Adrenal gland (tissue), 12 donors: ENCODE measurements around the gene SMPD3. TPM values are rescaled to one million over a fixed set of nuclear protein-coding genes. Genes with fewer than 3 reads are reported as not detected.

Experiments used
- DNase-seq, 7 donors: peaks; one replicate each; pipeline ENCODE4 v3.0.0-alpha.2; 2019 to 2020
- H3K27ac ChIP-seq, 5 donors: fragments of 200-600 bp; sonication (generic) in 4 of 5; 1 replicate in 3 of 5; 2 replicates in 2 of 5; pipeline versions ENCODE4 v1.5.1 to v1.8.0; 2016 to 2020; ENCODE audit warnings: mild to moderate bottlenecking in 1 of 5
- H3K27me3 ChIP-seq: fragments of 200-600 bp; 2 replicates; pipeline ENCODE4 v1.8.0; 2021
- H3K36me3 ChIP-seq, 2 donors: fragments of 200-600 bp; replicated peaks in 1 of 2; 1 replicate in 1 of 2; 2 replicates in 1 of 2; pipeline versions ENCODE4 v1.5.1 to v1.8.0; 2018 to 2022
- H3K4me1 ChIP-seq, 2 donors: fragments of 200-600 bp; replicated peaks in 1 of 2; 1 replicate in 1 of 2; 2 replicates in 1 of 2; pipeline versions ENCODE4 v1.5.1 to v1.8.0; 2018 to 2021
- H3K4me3 ChIP-seq, 4 donors: fragments of 200-600 bp; sonication (generic) in 3 of 4; one replicate each; pipeline ENCODE4 v1.5.1; 2016 to 2018
- H3K9me3 ChIP-seq, 3 donors: fragments of 200-600 bp; sonication (generic) in 1 of 3; replicated peaks in 1 of 3; 1 replicate in 2 of 3; 2 replicates in 1 of 3; pipeline versions ENCODE4 v1.5.1 to v1.8.0; 2016 to 2021
- POLR2A ChIP-seq, 2 donors: fragments of 450-650 bp; IDR thresholded peaks; one replicate each; pipeline ENCODE4 v1.6.1; 2017; ENCODE audit warnings: antibody characterized with exemption in 2 of 2, mild to moderate bottlenecking in 2 of 2, moderate library complexity in 1 of 2
- WGBS, 4 donors: extraction: QIAGEN DNeasy Blood & Tissue Kit in 2 of 4; methylation state at CpG; one replicate each; pipeline versions ENCODE4 v1.1.5 to v1.1.7; 2013 to 2017; 5-methylcytosine and 5-hydroxymethylcytosine counted together
- intact Hi-C, 2 donors: fragments of 100-400 bp; cut with DNase I; formaldehyde crosslinking; loops; one replicate each; pipeline versions ENCODE4 v1.14.1 to v1.15.0; 2022 to 2023
- polyA plus RNA-seq, 3 donors: library from polyadenylated mRNA; stranded (reverse); fragments of 200-250 nt in 2 of 3; fragments of 350-450 nt in 1 of 3; fragmentation: Illumina TruSeq in 1 of 3; extraction: RNeasy Lipid Tissue Mini Kit (QIAGEN cat#74804) in 1 of 3; gene quantifications; one replicate each; pipeline ENCODE4 v1.2.3, GENCODE V29; 2013 to 2014
- total RNA-seq, 9 donors: library from RNA; depleted of rRNA in 4 of 9; stranded (reverse); fragments of >200 nt in 4 of 9; fragments of 120-200 nt in 1 of 9; fragmentation: NEBNext Ultra II Directional in 1 of 9; extraction: Animal tissue kit (Norgen Biotek cat#: 25700) in 1 of 9; gene quantifications; one replicate each; pipeline versions ENCODE4 v1.1.0 to v1.2.4, GENCODE V29; 2013 to 2023
- TF ChIP-seq, protein P1 (sequence below), 6 experiments: fragments of 450-650 bp in 4 of 6; fragments of 200-600 bp in 2 of 6; sonication (generic) in 1 of 6; IDR thresholded peaks; 1 replicate in 5 of 6; 2 replicates in 1 of 6; pipeline versions ENCODE4 v1.5.1 to v1.8.0; 2016 to 2021; ENCODE audit warnings: antibody characterized with exemption in 6 of 6, mild to moderate bottlenecking in 2 of 6, moderate library complexity in 1 of 6
- donor health status: healthy with polysubstance abuse.
- donor health status: Bipolar disorder and iron deficiency.
- donor health status: DM: yes; HTN: yes; CAD: no.
- donor health status: DM: no; HTN: no; CAD: no.
- donor health status: DM: no; HTN: no; CAD: no.
- donor health status: DM: yes; HTN: yes; CAD: no.

Gene SMPD3
- total and polyA plus RNA-seq, 12 donors, result 0.32 to 7.8 (median 1.2) TPM; not detected in 2

DNA sequence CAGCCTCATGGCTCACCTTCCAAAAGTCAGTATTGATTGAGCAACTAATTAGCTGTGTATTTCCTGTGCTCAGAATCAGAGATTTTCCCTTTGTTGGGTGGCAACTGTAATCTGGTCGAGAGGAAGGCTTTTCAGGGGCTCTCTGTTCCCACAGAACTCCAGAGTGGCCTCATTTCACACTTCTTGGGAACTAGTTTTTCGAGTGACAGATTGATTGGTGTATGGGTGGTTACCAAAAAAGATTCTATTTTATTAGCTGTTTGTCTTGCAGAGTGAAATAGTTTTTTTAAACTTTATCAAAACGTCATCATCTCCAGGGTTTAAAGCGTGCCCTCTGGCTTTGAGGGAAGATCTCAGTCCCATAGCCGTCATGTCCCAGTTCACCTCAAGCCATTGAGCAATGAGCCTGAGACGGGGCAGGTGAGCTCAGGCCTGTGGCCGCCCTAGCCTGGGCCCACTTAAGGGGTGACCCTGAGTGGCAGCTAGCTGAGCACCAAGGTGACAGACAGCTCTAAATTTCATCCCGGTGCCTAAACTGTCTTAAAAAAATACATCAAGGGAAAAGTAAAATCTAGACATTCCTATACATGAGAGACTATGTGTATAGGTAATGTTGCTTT, 53.0 kb downstream of the SMPD3 start:
- TF ChIP-seq, protein P1, sequence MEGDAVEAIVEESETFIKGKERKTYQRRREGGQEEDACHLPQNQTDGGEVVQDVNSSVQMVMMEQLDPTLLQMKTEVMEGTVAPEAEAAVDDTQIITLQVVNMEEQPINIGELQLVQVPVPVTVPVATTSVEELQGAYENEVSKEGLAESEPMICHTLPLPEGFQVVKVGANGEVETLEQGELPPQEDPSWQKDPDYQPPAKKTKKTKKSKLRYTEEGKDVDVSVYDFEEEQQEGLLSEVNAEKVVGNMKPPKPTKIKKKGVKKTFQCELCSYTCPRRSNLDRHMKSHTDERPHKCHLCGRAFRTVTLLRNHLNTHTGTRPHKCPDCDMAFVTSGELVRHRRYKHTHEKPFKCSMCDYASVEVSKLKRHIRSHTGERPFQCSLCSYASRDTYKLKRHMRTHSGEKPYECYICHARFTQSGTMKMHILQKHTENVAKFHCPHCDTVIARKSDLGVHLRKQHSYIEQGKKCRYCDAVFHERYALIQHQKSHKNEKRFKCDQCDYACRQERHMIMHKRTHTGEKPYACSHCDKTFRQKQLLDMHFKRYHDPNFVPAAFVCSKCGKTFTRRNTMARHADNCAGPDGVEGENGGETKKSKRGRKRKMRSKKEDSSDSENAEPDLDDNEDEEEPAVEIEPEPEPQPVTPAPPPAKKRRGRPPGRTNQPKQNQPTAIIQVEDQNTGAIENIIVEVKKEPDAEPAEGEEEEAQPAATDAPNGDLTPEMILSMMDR (IDR thresholded peaks at IDR 0.05), result no peak
- DNase-seq, result no peak
- H3K9me3 ChIP-seq, result no peaks in the 10 kb centered on the region
- no peak overlapping the region for H3K4me3 ChIP-seq
- no peaks in the 10 kb centered on the region for H3K27me3 ChIP-seq
- H3K36me3 ChIP-seq, result no peaks in the 10 kb centered on the region
- intact Hi-C loops, result loop anchor here in 1 of 2 donors (10.0 kb wide), 1 partner anchor 120 kb away; no protein-coding TSS in a partner anchor
- H3K4me1 ChIP-seq, result peaks cover 0 to 3% of the 10 kb centered on the region in 2 donors
- WGBS, 4 donors, result 84 to 89% (median 86%) methylated on average over 8 of the region's 8 CpGs
- H3K27ac ChIP-seq, result no peak overlapping the region

DNA sequence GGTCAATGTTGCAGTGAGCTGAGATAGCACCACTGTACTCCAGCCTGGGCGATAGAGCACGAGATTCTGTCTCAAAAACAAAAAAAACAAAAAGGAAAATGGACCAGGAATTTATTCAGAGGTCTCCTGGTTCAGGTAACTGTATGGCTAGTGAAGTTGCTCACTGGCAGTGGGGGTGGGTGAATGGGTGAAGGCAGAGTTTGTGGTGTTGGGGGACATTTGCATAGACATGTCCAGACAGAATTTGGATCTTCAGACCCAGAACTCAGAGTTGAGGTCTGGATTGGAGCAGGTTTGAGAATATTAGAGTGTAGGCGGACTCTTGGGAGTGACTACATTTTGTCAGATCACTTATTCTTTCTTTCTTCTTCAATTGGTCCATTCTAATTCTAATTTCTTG, 55.0 kb downstream of the SMPD3 start:
- WGBS, 4 donors, result 79 to 88% (median 84%) methylated on average over 3 of the region's 3 CpGs
- intact Hi-C loops, result loop anchor here in 1 of 2 donors (10.0 kb wide), 1 partner anchor 121 kb away; no protein-coding TSS in a partner anchor

DNA sequence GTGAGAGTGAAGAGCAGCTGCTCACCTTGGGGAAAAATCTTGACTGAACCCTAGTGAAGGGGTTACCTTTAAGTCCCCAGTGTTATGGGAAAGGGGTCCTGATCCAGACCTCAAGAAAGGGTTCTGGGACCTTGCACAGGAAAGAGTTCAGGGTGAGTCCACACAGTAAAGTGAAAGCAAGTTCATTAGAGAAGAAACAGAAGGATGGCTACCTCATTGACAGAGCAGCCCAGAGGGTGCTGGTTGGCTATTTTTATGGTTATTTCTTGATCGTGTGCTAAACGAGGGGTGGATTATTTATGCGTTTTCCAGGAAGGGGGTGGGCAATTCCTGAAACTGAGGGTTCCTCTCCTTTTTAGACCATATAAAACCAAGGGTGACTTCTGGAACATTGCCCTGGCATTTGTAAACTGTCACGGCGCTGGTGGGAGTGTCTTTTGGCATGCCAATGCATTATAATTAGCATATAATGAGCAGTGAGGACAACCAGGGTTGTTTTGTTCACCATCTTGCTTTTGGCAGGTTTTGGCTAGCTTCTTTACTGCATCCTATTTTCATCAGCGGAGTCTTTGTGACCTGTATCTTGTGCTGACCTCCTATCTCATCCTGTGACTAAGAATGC, 58.4 kb downstream of the SMPD3 start:
- TF ChIP-seq POLR2A (IDR thresholded peaks at IDR 0.05), result no peak
- TF ChIP-seq, protein P1 (IDR thresholded peaks at IDR 0.05), result no peak
- no peaks in the 10 kb centered on the region for H3K9me3 ChIP-seq
- 80 to 96% (median 83%) methylated on average over 6 of the region's 6 CpGs for WGBS, 4 donors
- no peaks in the 10 kb centered on the region for H3K4me1 ChIP-seq
- intact Hi-C loops, result loop anchor here in 1 of 2 donors (10.0 kb wide), 1 partner anchor 125 kb away; no protein-coding TSS in a partner anchor
- DNase-seq, result no peak
- no peaks in the 10 kb centered on the region for H3K27me3 ChIP-seq
- no peak overlapping the region for H3K27ac ChIP-seq
- H3K4me3 ChIP-seq, result no peak overlapping the region
- H3K36me3 ChIP-seq, result no peaks in the 10 kb centered on the region

More for the DNA sequence above, 55.0 kb downstream of the SMPD3 start:
- no peaks in the 10 kb centered on the region for H3K27me3 ChIP-seq
- peaks cover 0 to 3% of the 10 kb centered on the region in 2 donors for H3K4me1 ChIP-seq
- no peaks in the 10 kb centered on the region for H3K9me3 ChIP-seq
- no peak for TF ChIP-seq POLR2A (IDR thresholded peaks at IDR 0.05)
- TF ChIP-seq, protein P1 (IDR thresholded peaks at IDR 0.05), result no peak
- no peak overlapping the region for H3K4me3 ChIP-seq
- no peak for DNase-seq
- H3K27ac ChIP-seq, result no peak overlapping the region
- H3K36me3 ChIP-seq, result no peaks in the 10 kb centered on the region

DNA sequence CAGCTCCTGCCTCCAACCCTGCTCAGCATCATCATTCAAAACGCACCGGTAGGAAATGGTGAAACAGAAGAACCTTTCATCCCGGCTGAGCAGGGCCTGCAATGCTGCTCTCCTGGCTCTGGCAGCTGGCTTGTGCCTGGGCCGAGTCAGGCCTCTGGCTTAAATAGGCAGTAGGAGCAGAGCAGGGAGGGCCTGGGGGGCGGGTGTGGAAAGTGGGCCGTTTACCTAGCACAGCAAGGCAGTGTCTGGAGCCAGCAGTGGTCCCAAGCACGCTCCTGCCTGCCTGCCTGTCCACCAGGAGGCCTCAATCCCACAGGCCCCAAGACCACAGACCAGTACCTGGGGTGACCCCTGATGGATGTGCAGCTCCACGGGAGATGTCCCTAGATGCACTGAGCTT, 59.3 kb downstream of the SMPD3 start:
- DNase-seq, result no peak
- Histone ChIP-seq H3K27me3 (no peaks in the 10 kb centered on the region), H3K27ac (no peak overlapping the region), H3K9me3 (no peaks in the 10 kb centered on the region), H3K4me1 (no peaks in the 10 kb centered on the region), H3K4me3 (no peak overlapping the region), H3K36me3 (no peaks in the 10 kb centered on the region)
- TF ChIP-seq, protein P1 (IDR thresholded peaks at IDR 0.05), result no peak
- no peak for TF ChIP-seq POLR2A (IDR thresholded peaks at IDR 0.05)
- intact Hi-C loops, result no loop called here
- 77 to 84% (median 81%) methylated on average over 5 to 8 of the region's 8 CpGs for whole genome bisulfite sequencing, 4 donors
